Measurements from ENCODE around the gene SNRNP70. TPM values are rescaled to one million over a fixed set of nuclear protein-coding genes. Genes with fewer than 3 reads are reported as not detected.

SNRNP70 gene
- total and polyA plus RNA-seq, 2 donors (not counting 3 experiments of a cell fraction or from before 2014, with no cell fraction given), result 215 to 300 TPM

DNA sequence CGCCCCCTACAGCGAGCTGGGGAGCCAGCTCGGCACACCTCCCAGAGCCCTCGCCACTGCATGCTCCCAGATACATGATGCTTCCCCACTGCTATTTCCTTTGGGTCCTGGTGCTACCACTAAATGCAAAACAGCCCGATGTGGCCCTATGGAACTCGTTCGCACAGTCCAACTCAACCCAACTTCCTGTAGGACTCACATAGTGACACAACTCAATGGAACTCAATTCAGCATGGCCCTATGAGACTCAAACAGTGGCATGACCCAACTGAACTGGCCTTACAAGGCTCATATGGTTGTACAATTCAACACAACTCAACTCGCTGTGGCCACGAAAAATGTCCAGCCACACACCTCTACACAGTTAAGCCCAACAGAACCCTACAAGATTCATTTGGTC is 16.2 kb upstream of the SNRNP70 start:
- Histone ChIP-seq H3K9ac (replicated peaks; ENCODE audit: extremely low read depth, insufficient read depth, low read length) (no peak overlapping the region), H2AFZ (ENCODE audit: low read depth, low read length) (no peak overlapping the region), H3K27me3 (ENCODE audit: control insufficient read depth in 2 of 2, insufficient read depth in 2 of 2, low read length in 2 of 2) (peaks cover 49 to 56% of the 10 kb centered on the region in 2 experiments), H3K9me1 (replicated peaks; ENCODE audit: control insufficient read depth, extremely low read depth, insufficient read depth, low read length) (no peaks in the 10 kb centered on the region), H3K4me2 (ENCODE audit: insufficient read depth, low read length) (no peak overlapping the region), H3K79me2 (ENCODE audit: control insufficient read depth, insufficient read depth, low read length) (no peaks in the 10 kb centered on the region), H3K36me3 (ENCODE audit: control insufficient read depth in 2 of 2, extremely low read depth in 1 of 2, insufficient read depth in 2 of 2, low read length in 2 of 2) (no peaks in the 10 kb centered on the region), H3K9me3 (replicated peaks; ENCODE audit: control insufficient read depth, insufficient read depth, low read length) (no peaks in the 10 kb centered on the region), H3K27ac (ENCODE audit: insufficient read depth, low read depth, low read length) (no peak overlapping the region), H4K20me1 (replicated peaks; ENCODE audit: control insufficient read depth, extremely low read depth, insufficient read depth, low read length) (no peaks in the 10 kb centered on the region), H3K4me3 (replicated peaks in 1 of 3; ENCODE audit: insufficient read depth in 1 of 3, low read depth in 1 of 3, low read length in 3 of 3) (no peak overlapping the region), H3K4me1 (ENCODE audit: control insufficient read depth, extremely low read depth, insufficient read depth, low read length) (no peaks in the 10 kb centered on the region)
- CTCF ChIA-PET, result interaction anchor here (0.8 to 2.0 kb wide), 4 partner anchors 13 to 130 kb away, joined by 3 to 5 read pairs (median 4); no protein-coding TSS in a partner anchor
- DNase-seq (ENCODE audit: low read depth, low spot score) (no peak), FAIRE-seq (no peak)
- intact Hi-C loops (cut with micrococcal nuclease) (no loop called here), dilution Hi-C loops (cut with MboI; ENCODE audit: extremely low pct_ligation_motif_present, low sequenced_read_pairs) (no loop called here)
- no TSS peak for BruUV-seq (replicated peaks)
- POLR2A ChIA-PET, result no interaction called here
- TF ChIP-seq JUN (IDR thresholded peaks at IDR 0.05; ENCODE audit: borderline replicate concordance, insufficient read depth, insufficient read length, low read depth), result no peak
- no peak for TF ChIP-seq MYC (IDR thresholded peaks at IDR 0.05; ENCODE audit: low read depth, low read length)
- TF ChIP-seq FOS (IDR thresholded peaks at IDR 0.05; ENCODE audit: borderline replicate concordance, insufficient read depth, low read length), result no peak
- no peak for TF ChIP-seq GATA2 (IDR thresholded peaks at IDR 0.05; ENCODE audit: insufficient read depth, insufficient read length, low read depth, low read length)
- no peak for TF ChIP-seq POLR2AphosphoS5 (IDR thresholded peaks at IDR 0.05; ENCODE audit: insufficient read depth, low read depth, low read length)
- TF ChIP-seq EZH2 (IDR thresholded peaks at IDR 0.05; ENCODE audit: borderline replicate concordance, low read depth, low read length, severe bottlenecking), result no peak
- TF ChIP-seq, protein P1, sequence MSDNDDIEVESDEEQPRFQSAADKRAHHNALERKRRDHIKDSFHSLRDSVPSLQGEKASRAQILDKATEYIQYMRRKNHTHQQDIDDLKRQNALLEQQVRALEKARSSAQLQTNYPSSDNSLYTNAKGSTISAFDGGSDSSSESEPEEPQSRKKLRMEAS (IDR thresholded peaks at IDR 0.05; ENCODE audit: insufficient read depth, insufficient read length), result no peak
- TF ChIP-seq POLR2A (IDR thresholded peaks at IDR 0.05; ENCODE audit: low read depth, low read length), result no peak
- TF ChIP-seq CTCF (IDR thresholded peaks at IDR 0.05; ENCODE audit: extremely low read depth in 1 of 2, insufficient read depth in 1 of 2, low read depth in 1 of 2, low read length in 2 of 2), result no peak
